Activated T-helper 1 cell treated with Interleukin-2 at 50 U/mL for 16 hours (primary cell): ENCODE measurements around the gene EFNA4.

Experiments used
- DNase-seq: peaks from one replicate; pipeline ENCODE4 v3.0.0-alpha.2; 2020; ENCODE audit warnings: low read depth

The EFNA4 gene

DNA sequence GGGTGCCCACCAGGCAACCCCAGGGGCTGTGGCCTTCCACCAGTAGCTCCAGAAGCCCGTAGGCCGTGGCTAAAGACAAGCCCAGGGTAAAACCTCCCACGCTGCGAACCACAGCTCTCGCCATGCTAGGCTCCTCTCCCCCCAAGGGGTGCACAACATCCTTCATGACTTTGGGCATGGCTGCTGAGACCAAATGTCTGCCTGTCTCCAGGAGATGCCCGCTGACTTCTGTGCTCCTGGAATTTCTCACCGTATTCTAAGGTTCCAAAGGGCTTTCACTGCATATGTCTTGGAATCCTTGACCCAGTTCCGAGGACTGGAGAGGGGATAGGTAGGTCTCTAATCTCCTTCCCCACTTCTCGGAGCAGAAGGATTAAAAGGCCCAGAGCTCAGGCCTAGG is 30.0 kb upstream of the EFNA4 start, which contains the start of the genes DCST1 and DCST2:
Gene DCST1 (plus strand): TSS at position 301 of the 400 bp plus-strand sequence. CDS start 213 bp downstream, outside the sequence.
Gene DCST2 (minus strand): TSS at position 258 of the 400 bp plus-strand sequence. CDS start 80 bp downstream, at position 178.
- no peak for DNase-seq

DNA sequence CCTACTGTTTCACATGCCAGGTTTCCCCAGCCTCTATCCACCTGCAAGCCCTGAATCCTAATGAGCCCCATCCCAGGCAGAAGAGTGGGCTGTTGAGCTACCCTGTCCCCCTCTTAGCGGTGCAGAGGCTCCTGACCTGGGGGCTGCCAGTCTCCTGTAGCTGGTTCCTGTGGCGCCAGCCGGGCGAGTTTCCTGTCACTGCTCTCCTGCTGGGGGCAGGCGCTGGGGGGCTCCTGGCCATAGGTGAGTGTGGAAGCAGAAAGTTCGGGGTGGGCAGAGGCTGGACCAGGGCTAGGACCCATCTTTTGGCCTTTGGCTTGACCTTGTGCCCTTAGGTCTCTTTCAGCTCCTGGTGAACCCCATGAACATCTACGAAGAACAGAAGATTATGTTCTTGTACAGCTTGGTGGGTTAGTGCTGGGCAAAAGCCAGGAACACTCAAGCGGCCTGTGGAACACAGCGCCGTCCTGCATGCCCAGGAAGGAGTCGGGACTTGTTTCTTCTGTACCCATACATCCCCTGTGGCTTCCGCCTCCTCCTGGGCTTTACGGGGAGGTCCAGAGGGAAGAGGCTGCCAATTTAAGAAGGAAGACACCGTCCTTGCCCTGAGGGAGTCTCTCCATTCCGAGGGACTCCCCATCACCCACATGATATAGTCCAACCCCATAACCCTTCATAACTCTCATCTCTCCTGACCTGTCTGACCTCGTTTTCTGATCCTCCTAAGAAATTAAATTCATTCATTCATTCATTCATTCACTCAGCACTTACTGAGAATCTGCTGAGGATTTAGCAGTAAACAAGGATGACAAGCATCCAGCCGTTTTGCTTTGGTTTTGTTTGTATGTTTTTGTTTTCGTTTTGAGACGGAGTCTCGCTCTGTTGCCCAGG is 29.0 kb upstream of the EFNA4 start:
- no peak for DNase-seq

DNA sequence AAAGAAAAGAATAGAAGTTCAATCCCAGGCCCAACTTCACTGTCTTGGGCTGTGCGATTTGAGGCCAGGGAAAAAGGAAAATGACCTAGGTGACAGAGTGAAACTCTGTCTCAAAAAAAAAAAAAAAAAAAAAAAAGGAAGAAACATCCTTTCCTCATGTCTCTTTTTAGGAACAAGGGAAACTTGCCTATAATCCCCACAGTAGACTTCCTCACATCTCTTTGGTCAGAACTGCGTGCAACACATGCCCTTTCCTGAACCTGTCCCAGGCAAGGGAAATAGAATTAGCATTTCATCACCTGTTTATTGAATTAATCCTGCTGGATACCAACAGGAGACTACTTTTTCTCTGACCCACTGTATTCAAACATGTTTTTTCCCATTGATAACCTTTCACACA is 27.6 kb upstream of the EFNA4 start:
- no peak for DNase-seq

DNA sequence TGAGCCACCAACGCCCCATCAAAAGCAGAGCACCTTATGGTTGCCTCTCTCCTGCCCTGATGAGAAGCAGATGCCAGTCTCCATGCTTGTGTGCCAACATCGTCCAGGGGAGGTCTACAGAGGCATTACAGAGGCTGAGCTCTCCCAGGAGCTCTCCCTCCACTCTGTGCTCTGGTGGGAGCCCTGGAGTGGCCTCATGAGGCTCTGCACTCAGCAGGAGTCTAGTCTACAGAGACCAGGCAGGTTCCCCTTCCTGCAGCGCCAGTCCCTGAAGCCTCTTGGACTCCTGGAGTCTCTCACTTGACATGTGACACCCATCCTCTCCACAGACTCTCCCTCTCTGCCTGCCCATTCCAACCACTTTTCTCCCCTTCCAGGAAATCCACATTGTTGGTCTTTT is 26.5 kb upstream of the EFNA4 start:
- DNase-seq = no peak

DNA sequence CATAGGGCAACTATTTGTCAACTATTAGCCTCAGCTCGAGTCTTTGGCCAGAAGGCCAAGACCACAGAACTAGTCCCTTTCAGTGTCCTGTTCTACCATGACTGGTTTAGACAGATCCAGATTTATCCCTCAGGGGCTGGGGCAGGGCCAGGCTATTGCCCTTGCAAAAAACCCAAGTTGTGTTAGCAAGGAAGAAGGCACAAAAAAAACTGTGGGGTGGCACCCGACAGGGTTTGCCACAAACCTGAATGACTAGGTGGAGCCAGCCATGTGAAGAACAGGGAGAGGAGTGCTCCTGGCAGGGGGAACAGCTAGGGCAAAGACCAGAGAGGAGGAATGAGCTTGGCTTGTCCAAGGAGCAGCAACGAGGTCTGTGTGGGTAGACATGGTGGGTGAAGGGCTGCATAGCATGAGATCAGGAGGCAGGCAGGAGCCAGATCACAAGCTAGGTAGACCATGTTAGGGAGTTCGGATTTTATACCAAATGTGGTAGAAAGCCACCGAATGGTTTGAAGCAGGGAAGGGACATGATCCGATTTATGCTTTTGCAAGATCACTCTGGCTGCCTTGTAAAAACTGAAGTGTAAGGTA is 25.6 kb upstream of the EFNA4 start:
- no peak for DNase-seq

DNA sequence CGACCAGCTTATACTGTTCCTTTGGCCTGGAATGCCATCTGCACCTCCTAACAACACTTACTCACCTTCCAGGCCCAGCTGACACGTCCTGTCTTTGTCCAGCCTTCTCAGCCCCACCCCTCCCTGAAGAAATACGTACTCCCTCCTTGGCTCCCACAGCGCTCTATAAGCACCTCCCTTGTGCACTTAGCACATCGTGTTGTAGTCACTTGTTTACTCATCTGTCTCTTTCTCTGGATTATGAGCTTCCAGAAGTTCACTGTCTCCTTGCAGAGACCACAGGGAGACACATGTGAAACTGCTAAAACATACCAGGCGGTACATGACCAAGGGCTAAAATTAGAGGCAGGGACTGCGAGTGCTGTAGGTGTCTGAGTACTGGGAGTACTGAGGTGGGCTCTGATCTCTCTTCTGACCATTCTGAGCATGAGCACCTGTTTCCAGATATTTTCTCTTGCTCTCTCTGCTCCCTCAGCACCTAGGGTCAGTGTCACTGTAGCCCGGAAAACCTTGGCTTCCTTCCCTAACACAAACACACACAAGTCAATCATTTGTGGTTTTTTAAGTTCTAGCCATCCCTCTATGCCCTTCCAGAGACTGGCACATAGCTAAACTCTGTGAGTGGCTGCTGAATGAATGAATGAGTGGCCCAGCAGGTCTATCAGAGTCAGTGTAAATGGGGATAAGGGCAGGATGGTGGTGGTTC is 24.8 kb upstream of the EFNA4 start:
- no peak for DNase-seq

DNA sequence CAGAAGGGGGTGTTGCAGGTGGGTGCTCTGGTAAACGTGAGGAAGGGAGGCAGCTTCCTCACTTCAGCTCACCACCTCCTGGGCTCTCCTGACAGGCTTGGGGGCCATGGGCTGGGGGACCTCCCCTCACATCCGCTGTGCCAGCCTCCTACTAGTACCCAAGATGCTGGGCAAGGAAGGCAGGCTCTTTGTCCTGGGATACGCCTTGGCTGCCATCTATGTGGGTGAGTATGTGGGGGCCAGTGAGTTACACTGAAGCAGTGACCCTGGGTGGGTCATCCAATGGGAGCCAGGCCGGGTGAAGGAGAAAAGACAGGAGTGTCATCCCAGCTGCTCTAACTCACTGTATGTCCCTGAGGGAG is 24.3 kb upstream of the EFNA4 start:
- DNase-seq = no peak

DNA sequence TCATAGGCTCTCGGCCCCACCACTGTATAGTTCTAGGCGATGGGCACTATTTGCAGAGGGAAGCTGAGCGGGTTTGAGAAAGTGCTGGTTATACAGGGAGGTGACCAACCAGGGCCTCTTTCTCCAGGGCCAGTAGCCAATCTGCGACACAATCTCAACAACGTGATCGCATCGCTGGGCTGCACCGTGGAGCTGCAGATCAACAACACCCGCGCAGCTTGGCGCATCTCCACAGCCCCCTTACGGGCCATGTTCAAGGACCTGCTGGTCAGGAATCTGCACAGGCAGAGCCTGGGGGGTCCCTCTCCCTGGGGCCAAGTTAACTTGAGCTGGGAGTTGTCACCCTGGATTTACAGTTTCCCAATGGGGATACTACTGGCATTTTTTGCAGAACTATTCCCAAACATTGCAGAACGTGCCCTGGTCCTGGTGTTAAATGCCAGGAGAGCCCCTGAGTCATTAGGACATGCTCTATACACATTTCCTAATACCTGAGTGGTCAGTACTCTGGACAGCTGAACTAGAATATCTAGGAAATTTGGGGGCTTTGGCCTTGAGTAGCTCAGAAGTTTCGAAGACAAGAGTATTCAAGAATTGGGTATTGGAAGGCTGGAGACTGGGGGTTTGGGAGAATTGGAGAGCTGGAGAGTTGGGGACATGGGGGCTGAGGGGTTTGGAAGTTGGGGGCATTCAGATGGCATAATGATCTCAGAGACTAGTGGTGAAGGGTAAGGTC is 23.0 kb upstream of the EFNA4 start:
- DNase-seq = no peak

DNA sequence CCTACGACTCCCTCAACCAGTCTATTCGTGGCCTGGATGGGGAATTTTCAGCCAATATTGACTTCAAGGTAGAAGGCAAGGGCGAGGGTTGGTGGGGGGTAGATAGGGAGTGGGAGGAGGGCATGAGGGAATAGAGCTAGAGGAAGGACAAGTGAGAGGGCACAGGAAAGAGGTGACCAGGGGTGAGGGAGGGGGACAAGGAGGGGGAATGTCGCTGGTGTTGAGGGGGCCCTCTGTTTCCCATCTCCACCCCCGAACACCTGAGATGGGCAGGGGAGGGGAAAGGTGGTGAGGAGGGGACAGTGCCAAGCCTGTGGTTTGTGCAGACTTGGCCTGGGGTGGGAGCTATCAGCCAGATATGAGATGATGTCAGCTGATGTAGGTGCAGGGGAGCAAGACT is 20.8 kb upstream of the EFNA4 start:
- no peak for DNase-seq

DNA sequence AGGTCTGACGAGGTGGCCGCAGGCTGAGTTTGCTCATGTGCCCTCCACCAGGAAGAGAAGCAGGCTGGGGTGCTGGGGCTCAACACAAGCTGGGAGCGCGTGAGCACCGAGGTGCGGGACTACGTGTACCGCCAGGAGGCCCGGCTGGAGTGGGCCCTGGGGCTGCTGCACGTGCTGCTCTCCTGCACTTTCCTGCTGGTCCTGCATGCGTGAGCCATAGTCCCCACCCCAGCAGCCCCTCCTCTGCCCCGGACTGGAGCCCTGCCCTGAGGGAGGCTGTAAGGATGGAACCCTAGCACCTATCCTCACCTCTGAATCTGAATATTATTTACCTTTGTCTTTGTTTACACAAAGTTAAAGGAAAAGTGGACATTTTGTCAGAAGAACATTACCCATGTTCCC is 20.2 kb upstream of the EFNA4 start:
- DNase-seq = no peak

DNA sequence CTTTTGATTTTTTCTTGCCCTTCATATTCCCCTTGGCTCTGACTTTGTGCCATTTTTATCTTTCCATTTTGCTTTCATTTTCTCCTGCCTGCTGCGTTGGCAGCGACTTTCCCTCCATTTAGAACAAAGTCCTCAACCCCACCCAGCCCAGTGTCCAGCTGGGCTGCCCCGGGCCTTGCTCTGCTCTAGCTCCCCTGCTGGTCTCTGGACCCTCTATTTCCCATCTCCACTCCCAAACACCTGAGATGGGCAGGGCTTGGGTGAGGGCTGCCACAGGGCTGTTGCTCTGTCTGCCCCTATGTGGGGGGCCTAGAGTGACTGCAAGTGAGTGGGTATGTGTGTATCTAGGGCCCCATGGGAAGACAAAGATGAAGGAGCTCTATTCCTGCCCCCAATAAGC is 19.7 kb upstream of the EFNA4 start:
- DNase-seq = no peak

DNA sequence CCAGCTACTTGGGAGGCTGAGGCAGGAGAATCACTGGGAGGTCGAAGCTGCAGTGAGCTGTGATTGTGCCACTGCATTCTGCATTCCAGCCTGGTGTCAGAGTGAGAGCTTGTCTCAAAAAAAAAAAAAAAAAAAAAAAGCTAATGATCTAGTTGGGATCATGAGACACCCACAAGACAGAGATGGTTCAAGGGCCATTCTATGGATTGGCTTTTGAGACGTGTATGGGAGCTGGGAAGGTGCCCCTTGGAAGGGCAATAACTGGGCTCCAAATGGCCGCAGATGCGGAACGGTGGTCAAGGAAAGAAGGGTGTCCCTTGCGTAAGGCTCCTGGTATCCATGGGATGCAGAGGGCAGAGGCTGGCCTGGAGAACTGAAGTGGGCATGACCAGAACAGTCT is 19.2 kb upstream of the EFNA4 start:
- no peak for DNase-seq

DNA sequence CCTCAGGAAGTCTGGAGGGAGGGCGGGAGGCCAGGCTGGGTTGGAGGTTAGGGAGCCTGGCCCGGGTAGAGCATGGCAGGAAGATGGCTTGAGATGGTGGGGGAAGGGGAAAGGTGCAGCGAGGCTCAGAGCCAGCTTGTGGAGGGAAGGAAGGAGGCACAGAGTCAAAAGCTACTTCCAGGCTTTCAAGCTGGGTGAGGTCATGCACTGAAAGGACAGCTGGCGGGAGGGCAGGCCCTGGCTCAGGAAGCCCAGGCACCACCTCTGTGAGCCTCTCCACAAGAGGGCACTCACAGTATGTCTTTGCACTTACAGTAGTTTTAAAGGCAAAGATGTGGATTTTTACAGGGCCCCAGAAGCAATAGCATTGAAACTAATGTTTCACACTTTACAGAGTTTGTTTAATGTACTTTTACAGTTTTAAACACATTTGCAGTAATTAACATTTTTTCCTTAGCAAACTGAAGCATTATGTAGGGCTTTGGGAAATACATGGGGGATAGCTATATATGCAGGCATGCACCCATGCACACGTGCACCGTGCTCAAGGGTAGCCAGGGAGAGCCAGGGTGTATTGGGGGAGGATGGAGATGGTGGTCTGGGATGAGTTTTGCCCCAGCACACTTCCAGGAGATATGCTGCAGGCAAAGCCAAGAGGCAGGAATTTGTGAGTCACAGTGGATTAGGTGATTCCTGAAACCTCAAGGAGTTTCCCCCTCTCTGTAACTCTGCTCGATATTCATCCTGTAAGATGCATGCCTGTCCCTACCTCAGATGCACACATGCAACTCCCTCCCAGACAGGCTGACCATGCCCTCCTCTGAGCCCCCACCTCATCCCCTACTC is 18.5 kb upstream of the EFNA4 start:
- no peak for DNase-seq

DNA sequence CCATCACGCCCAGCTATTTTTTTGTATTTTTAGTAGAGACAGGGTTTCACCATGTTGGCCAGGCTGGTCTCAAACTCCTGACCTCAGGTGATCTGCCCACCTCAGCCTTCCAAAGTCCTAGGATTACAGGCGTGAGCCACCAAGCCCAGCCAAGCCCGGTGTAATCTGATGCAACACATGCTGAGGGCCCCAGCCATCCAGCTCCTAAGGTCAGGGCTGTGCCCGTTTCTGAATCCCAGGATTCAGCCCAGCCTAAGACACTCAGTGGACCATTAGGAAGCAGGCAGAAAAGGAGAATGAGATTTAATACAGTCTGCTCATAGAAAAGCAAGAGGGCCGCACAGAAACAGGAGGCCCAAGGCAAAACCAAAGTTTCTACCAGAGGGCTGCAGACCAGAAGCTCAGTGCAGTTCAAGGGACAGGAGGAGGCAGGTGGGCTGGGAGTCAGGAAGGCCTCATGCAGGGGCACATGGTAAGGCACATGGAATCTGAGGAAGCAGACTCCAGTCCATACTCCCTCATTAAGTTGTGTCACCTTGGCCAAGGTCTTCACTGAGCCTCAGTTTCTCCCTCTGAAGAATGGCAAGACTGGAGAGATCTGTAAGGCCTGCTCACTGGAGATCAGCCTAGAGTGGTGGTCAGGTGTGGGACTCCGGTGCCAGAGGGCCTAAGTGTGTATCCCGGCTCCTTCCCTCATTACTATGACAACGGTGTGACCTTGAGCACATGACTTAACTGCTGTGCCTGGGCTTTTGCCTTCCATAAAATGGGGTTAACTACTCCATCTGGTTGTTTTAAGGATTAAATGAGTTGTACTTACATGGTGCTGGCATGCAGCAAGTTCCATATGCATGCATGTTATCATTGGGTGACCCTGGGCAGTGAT is 14.8 kb upstream of the EFNA4 start:
- no peak for DNase-seq

DNA sequence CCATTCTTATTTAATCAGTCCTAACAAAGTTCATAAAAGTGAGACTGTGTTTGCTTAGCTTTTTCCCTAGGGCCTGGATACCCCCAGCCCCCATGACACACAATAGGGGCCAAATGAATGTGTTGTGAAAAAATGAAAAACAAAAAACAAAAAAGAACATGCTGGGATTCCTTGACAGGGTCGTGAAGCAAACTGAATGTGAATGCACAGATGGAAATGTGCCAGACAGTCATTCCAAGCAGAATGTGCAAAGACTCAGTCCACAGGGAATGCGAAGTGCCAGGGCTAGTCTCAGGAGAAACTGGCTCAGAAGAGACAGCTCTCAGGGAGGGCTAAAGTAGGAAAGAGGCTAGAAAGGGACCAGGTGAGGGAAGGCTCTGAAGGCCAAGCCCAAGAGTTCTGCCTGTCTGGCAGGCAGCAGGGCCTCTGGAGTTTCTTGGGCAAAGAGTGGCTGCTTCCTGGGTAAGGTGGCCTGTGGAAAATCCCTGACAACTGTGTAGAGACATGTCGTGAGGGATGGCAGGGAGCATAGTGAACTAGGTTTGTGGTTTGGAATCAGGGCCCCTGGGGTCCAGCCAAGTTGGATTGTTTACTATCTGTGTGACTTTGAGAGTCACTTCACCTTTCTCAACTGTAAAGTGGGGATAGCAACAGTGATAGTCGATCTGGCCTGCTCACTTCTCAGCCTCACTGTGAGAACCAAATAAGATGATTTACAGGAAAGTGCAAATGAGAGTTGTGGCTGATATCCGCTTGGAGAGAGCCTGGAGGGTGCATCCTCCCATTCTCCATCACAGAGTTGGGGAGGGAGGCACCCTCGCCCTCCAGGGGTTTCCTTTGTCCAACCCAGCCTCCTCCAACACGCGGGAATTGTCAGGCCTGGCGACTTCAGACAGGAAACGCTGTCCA is 13.6 kb upstream of the EFNA4 start:
- no peak for DNase-seq

DNA sequence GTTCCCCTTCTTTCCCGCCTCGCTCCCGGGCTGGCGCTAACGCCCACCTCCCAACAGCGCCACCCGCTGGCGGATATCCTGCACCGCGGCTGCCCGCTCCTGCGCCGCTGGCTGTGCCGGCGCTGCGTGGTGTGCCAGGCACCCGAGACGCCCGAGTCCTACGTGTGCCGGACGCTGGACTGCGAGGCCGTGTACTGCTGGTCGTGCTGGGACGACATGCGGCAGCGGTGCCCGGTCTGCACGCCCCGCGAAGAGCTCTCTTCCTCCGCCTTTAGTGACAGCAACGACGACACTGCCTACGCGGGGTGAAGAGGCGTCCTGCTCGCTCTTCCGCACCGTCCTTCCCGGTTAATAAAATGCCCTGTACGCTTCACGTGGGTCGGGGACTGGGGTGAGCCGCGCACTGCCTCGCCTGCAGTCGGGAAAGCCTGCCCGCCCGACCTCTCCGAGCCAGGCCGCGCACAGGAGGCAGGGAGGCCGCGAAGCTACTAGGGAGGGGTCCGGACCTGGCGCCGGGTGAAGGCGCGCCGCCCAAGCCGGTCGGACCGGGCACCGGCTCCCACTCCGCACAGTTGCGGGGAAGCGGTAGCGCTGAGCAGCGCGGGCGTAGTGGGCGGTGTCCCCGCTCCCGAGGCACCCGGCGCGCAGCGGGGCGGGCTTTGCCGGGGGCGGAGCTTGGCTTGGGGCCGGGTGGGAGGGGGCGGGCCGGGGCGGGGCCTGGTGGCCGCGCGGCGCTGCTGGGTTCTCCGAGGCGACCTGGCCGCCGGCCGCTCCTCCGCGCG is 12.8 kb upstream of the EFNA4 start, which contains the start of gene ADAM15:
Gene ADAM15 (plus strand): TSS at position 757 of the 782 bp plus-strand sequence. CDS start 71 bp downstream, outside the sequence.
- DNase-seq = peak; percentile 73

DNA sequence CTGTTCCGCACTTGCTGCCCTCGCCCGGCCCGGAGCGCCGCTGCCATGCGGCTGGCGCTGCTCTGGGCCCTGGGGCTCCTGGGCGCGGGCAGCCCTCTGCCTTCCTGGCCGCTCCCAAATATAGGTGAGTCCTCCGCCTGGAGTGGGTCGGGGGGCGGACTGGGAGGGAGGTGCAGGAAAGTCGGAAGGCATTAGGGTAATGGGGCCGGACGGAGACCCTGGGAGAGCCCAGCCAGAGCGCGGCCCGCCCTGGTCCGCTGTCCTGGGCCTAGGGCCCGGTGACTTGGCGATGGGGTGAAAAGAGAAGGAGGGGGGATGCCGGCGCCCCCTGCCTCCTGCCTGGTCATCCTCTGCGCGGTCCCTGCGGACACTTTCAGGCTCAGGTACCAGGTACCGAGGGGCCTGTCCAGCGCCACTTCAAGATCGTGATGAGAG is 12.2 kb upstream of the EFNA4 start:
- DNase-seq = no peak

DNA sequence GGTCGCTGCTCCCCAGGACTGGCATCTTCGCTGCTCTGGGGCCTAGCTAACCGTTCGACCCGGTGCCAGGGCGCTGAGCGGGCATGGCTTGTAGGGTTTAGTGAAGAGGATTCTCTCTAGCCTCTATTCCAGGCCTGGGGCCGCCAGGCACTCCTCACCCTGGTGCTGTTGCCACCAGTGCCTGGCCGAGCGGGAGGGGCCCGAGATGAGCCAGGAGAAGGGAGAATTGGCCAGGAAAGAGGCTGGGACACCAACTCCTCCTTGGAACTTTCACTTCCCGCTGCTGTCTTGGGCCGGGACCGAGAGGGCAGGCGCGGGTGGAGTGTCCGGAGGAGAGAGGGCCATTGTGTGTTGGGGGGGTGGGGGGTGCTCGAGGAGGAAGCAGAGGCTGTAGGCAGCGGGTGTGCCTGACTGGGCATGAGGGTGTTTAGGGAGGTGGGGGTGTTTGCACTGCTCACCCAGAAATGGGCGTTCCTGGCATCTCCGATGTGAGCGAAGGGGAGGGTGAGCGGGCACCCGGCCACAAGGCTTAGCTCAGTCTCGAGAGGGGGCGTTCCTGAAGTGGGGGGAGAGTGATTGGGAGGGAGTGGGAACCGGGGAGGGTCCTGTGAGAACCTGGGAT is 11.7 kb upstream of the EFNA4 start:
- no peak for DNase-seq
